Activated CD8-positive, alpha-beta memory T cell treated with anti-CD3 and anti-CD28 coated beads, Interleukin-2, amount 10 ng/mL, durations not matched to agents 7 days and 5 days (primary cell): ENCODE data around the gene ARAP1. TPM values are rescaled to one million over a fixed set of nuclear protein-coding genes. Genes with fewer than 3 reads are reported as not detected.

ENCODE experiments used
- ATAC-seq: fragments of 150-1000 bp; cut with Tn5 transposase; one replicate; pipeline ENCODE4 v1.10.0; 2021; ENCODE audit warnings: moderate library complexity
- CTCF ChIA-PET: fragments of 350-600 bp; sonication (Branson Sonifier 250); formaldehyde crosslinking; loops from one replicate; lab custom pipeline; 2021; ENCODE audit warnings: antibody characterized with exemption; lab: Charles Lee
- DNase-seq: peaks from one replicate; pipeline ENCODE4 v3.0.0-alpha.2; 2020
- H3K27ac Mint-ChIP-seq: one replicate; pipeline ENCODE4 v1.8.0; 2021; ENCODE audit warnings: mild to moderate bottlenecking, mixed read lengths
- H3K27me3 Mint-ChIP-seq: one replicate; pipeline ENCODE4 v1.8.0; 2021; ENCODE audit warnings: mixed read lengths
- H3K36me3 Mint-ChIP-seq: one replicate; pipeline ENCODE4 v1.8.0; 2021; ENCODE audit warnings: mild to moderate bottlenecking, mixed read lengths
- H3K4me1 Mint-ChIP-seq: one replicate; pipeline ENCODE4 v1.8.0; 2021; ENCODE audit warnings: mixed read lengths
- H3K4me3 Mint-ChIP-seq: one replicate; pipeline ENCODE4 v1.8.0; 2021; ENCODE audit warnings: mild to moderate bottlenecking, moderate library complexity, mixed read lengths
- H3K9me3 Mint-ChIP-seq: one replicate; pipeline ENCODE4 v1.8.0; 2022; ENCODE audit warnings: low read depth, mixed read lengths
- total RNA-seq, 2 experiments: library from RNA; stranded (reverse); gene quantifications; one replicate each; pipeline ENCODE4 v1.2.3, GENCODE V29; 2021

The ARAP1 gene
- total RNA-seq, 2 experiments from 2014 or later: 96.5 to 104 TPM

- Mint-ChIP-seq H3K4me1 (peaks cover 17% of the 10 kb centered on the region), H3K27ac (no peak overlapping the region), H3K27me3 (no peaks in the 10 kb centered on the region), H3K9me3 (no peaks in the 10 kb centered on the region), H3K4me3 (no peak overlapping the region), H3K36me3 (peaks cover 15% of the 10 kb centered on the region)
- DNase-seq (no peak), ATAC-seq (no peak)
- CTCF ChIA-PET: interaction anchor here (0.6 to 2.1 kb wide), 5 partner anchors 9 to 81 kb away, joined by 3 to 6 read pairs (median 6); partner anchors contain the start of gene STARD10
Observed at GRCh38 chr11:72732329-72732728, 19.9 kb downstream of the ARAP1 start.

- Mint-ChIP-seq H3K27me3 (no peaks in the 10 kb centered on the region), H3K27ac (no peak overlapping the region), H3K4me3 (no peak overlapping the region), H3K4me1 (peaks cover 4% of the 10 kb centered on the region), H3K9me3 (no peaks in the 10 kb centered on the region), H3K36me3 (peaks cover 15% of the 10 kb centered on the region)
- CTCF ChIA-PET: interaction anchor here (1.1 to 2.1 kb wide), 4 partner anchors 10 to 447 kb away, joined by 3 to 6 read pairs (median 4); no protein-coding TSS in a partner anchor
- no peak for ATAC-seq
- no peak for DNase-seq
Observed at GRCh38 chr11:72730737-72731136, 21.5 kb downstream of the ARAP1 start.

DNA sequence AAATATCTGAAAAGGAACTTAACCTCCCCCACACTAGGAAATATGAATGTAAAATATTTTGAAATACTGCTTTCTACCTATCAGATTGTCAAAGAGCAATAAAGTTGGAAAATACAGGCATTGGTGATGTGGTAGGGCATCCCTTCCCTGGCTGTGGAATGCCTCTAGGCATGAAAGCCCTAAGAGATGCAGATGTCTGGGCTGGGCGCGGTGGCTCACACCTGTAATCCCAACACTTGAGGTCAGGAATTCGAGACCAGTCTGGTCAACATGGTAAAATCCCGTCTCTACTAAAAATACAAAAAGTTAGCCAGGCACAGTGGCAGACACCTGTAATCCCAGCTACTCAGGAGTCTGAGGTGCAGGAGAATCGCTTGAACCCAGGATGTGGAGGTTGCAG lies 22.0 kb downstream of the ARAP1 start:
- DNase-seq (no peak), ATAC-seq (no peak)
- Mint-ChIP-seq H3K27me3 (no peaks in the 10 kb centered on the region), H3K36me3 (peaks cover 15% of the 10 kb centered on the region), H3K4me1 (peaks cover 5% of the 10 kb centered on the region), H3K27ac (no peak overlapping the region), H3K4me3 (no peak overlapping the region), H3K9me3 (no peaks in the 10 kb centered on the region)
- CTCF ChIA-PET: interaction anchor here (1.2 to 8.8 kb wide), 3 partner anchors 11 to 83 kb away, joined by 3 to 121 read pairs (median 4); partner anchors contain the start of gene STARD10

GRCh38 chr11:72727521-72727920 lies 24.7 kb downstream of the ARAP1 start:
- Mint-ChIP-seq H3K4me1 (peaks cover 22% of the 10 kb centered on the region), H3K36me3 (peaks cover 17% of the 10 kb centered on the region), H3K9me3 (no peaks in the 10 kb centered on the region), H3K27ac (peak overlapping the region; percentile 34), H3K4me3 (no peak overlapping the region), H3K27me3 (no peaks in the 10 kb centered on the region)
- ATAC-seq (no peak), DNase-seq (no peak)
- CTCF ChIA-PET: interaction anchor here (0.6 to 8.8 kb wide), 7 partner anchors 49 to 450 kb away, joined by 3 to 121 read pairs (median 24); partner anchors contain the start of gene STARD10

- H3K4me3 Mint-ChIP-seq: no peak overlapping the region
- CTCF ChIA-PET: interaction anchor here (0.9 to 8.8 kb wide), 11 partner anchors 9 to 451 kb away, joined by 3 to 121 read pairs (median 8); partner anchors contain the start of gene STARD10
- peaks cover 13% of the 10 kb centered on the region for H3K36me3 Mint-ChIP-seq
- H3K27ac Mint-ChIP-seq: peak overlapping the region; percentile 44
- ATAC-seq (no peak), DNase-seq (no peak)
- H3K4me1 Mint-ChIP-seq: peaks cover 27% of the 10 kb centered on the region
- H3K27me3 Mint-ChIP-seq: no peaks in the 10 kb centered on the region
- no peaks in the 10 kb centered on the region for H3K9me3 Mint-ChIP-seq
Observed at GRCh38 chr11:72726266-72727220, 25.7 kb downstream of the ARAP1 start.

GRCh38 chr11:72725724-72726028 lies 26.5 kb downstream of the ARAP1 start:
- H3K36me3 Mint-ChIP-seq: peaks cover 6% of the 10 kb centered on the region
- ATAC-seq (no peak), DNase-seq (no peak)
- H3K27me3 Mint-ChIP-seq: no peaks in the 10 kb centered on the region
- CTCF ChIA-PET: interaction anchor here (0.6 to 8.8 kb wide), 47 partner anchors 9 to 455 kb away, joined by 3 to 121 read pairs (median 4); partner anchors contain the start of genes ARAP1, ATG16L2, FCHSD2 and STARD10
- no peak overlapping the region for H3K4me3 Mint-ChIP-seq
- H3K27ac Mint-ChIP-seq: peak overlapping the region; percentile 81
- no peaks in the 10 kb centered on the region for H3K9me3 Mint-ChIP-seq
- H3K4me1 Mint-ChIP-seq: peaks cover 32% of the 10 kb centered on the region

- Mint-ChIP-seq H3K27ac (peak overlapping the region; percentile 81), H3K9me3 (no peaks in the 10 kb centered on the region), H3K36me3 (peaks cover 4% of the 10 kb centered on the region), H3K4me3 (no peak overlapping the region), H3K4me1 (peaks cover 38% of the 10 kb centered on the region), H3K27me3 (no peaks in the 10 kb centered on the region)
- CTCF ChIA-PET: interaction anchor here (0.6 to 8.8 kb wide), 49 partner anchors 9 to 456 kb away, joined by 3 to 121 read pairs (median 4); partner anchors contain the start of genes ARAP1, ATG16L2, FCHSD2 and STARD10
- ATAC-seq: peak; percentile 16
- peak; percentile 88 for DNase-seq
Observed at GRCh38 chr11:72724851-72725723, 27.1 kb downstream of the ARAP1 start.

GRCh38 chr11:72724021-72724551 lies 28.1 kb downstream of the ARAP1 start:
- Mint-ChIP-seq H3K36me3 (peaks cover 4% of the 10 kb centered on the region), H3K4me3 (no peak overlapping the region), H3K27ac (peak overlapping the region; percentile 71), H3K27me3 (no peaks in the 10 kb centered on the region), H3K9me3 (no peaks in the 10 kb centered on the region), H3K4me1 (peaks cover 48% of the 10 kb centered on the region)
- CTCF ChIA-PET: interaction anchor here (1.1 to 8.8 kb wide), 11 partner anchors 8 to 455 kb away, joined by 3 to 121 read pairs (median 6); partner anchors contain the start of gene STARD10
- no peak for ATAC-seq
- DNase-seq: no peak

DNA sequence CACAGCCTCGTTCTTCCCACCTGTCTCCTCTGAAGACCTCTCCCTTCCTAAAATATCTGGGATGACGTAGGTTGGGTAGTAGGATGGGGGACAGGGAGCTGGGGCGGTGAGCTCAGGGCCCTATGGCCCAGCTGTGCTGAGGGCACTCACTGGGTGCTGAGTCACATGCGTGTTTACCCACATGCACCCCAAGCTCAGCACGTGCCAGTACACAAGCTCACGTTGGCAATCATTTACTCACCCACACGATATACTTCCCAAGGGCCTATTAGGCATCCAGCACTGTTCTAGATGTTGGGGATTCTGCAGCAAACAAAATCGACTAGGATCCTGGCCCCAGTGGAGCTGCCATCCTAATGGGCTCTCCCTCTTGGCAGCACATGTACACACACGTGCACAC lies 28.7 kb downstream of the ARAP1 start:
- H3K4me1 Mint-ChIP-seq: peaks cover 53% of the 10 kb centered on the region

DNA sequence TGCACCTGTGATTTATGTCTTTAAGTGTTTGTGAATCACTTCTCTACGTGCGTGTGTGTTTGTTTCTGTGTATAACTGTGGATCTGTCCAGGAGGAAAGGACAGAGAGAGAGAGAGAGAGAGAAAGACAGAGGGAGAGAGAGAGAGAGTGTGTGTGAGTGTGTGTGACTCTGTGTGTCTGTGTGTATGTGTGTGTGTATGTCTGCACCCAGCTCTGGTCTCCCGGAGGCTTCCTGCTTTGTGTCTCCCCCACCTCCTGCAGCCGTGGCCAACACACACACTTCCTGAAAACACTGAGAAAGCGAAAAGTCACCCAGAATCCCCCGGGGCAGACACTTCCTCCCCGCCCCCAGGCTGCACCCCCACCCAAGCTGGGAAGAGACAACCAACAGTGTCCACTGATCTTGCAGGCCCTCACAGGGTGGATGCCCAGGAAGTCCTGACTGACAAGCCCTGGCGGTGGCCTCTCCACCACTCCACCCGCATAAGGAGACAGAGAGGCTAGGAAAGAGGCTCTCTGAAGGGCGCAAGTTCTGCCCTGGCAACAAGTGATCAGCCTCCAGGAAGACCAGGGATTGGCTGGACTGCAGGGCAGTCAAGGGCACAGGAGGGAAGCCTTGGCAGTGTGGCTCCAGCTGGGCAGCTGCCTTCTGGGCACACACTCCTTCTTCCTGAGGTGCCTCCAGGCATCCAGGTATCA lies 30.0 kb downstream of the ARAP1 start:
- H3K27ac Mint-ChIP-seq: peak overlapping the region; percentile 99
- no peaks in the 10 kb centered on the region for H3K9me3 Mint-ChIP-seq
- H3K4me3 Mint-ChIP-seq: peak overlapping the region; percentile 99
- peaks cover 59% of the 10 kb centered on the region for H3K4me1 Mint-ChIP-seq
- H3K36me3 Mint-ChIP-seq: peaks cover 6% of the 10 kb centered on the region
- H3K27me3 Mint-ChIP-seq: no peaks in the 10 kb centered on the region
- peak; percentile 93 for DNase-seq
- ATAC-seq: peak; percentile 92
- CTCF ChIA-PET: interaction anchor here (0.7 to 8.8 kb wide), 8 partner anchors 23 to 457 kb away, joined by 3 to 121 read pairs (median 5); partner anchors contain the start of gene STARD10

More for the DNA sequence above, 28.7 kb downstream of the ARAP1 start:
- Mint-ChIP-seq H3K4me3 (no peak overlapping the region), H3K9me3 (no peaks in the 10 kb centered on the region), H3K27me3 (no peaks in the 10 kb centered on the region), H3K27ac (peak overlapping the region; percentile 71), H3K36me3 (peaks cover 4% of the 10 kb centered on the region)
- ATAC-seq (no peak), DNase-seq (no peak)
- CTCF ChIA-PET: interaction anchor here (1.1 to 8.8 kb wide), 6 partner anchors 9 to 455 kb away, joined by 3 to 121 read pairs (median 6); partner anchors contain the start of gene STARD10

GRCh38 chr11:72721689-72722049 lies 30.5 kb downstream of the ARAP1 start:
- Mint-ChIP-seq H3K36me3 (peaks cover 8% of the 10 kb centered on the region), H3K27ac (peak overlapping the region; percentile 99), H3K4me1 (peaks cover 61% of the 10 kb centered on the region), H3K4me3 (peak overlapping the region; percentile 99), H3K27me3 (no peaks in the 10 kb centered on the region), H3K9me3 (no peaks in the 10 kb centered on the region)
- CTCF ChIA-PET: interaction anchor here (1.0 to 8.8 kb wide), 7 partner anchors 22 to 457 kb away, joined by 3 to 121 read pairs (median 6); partner anchors contain the start of gene STARD10
- DNase-seq (peak; percentile 68), ATAC-seq (peak; percentile 34)

- no peaks in the 10 kb centered on the region for H3K9me3 Mint-ChIP-seq
- no peak for ATAC-seq
- peaks cover 8% of the 10 kb centered on the region for H3K36me3 Mint-ChIP-seq
- peaks cover 61% of the 10 kb centered on the region for H3K4me1 Mint-ChIP-seq
- CTCF ChIA-PET: interaction anchor here (0.9 to 8.6 kb wide), 4 partner anchors 22 to 287 kb away, joined by 3 to 63 read pairs (median 3); partner anchors contain the start of gene CLPB
- peak overlapping the region; percentile 99 for H3K27ac Mint-ChIP-seq
- no peaks in the 10 kb centered on the region for H3K27me3 Mint-ChIP-seq
- DNase-seq: no peak
- H3K4me3 Mint-ChIP-seq: peak overlapping the region; percentile 99
Observed at GRCh38 chr11:72721276-72721675, 30.9 kb downstream of the ARAP1 start.
